HG02588 (cell line): Measurements from ENCODE around the gene ZPR1.
"Not testable (repeated sequence)": the region's sequence is repeated elsewhere in the genome, so short reads cannot be mapped to it uniquely, and the experiment has no call there.

Experiments
- ATAC-seq: cut with Tn5 transposase; IDR thresholded peaks from one replicate; pipeline ENCODE4 v1.9.1; 2021; ENCODE audit warnings: mild to moderate bottlenecking, moderate library complexity; ENCODE audit not compliant: unreplicated experiment

ZPR1 gene

DNA sequence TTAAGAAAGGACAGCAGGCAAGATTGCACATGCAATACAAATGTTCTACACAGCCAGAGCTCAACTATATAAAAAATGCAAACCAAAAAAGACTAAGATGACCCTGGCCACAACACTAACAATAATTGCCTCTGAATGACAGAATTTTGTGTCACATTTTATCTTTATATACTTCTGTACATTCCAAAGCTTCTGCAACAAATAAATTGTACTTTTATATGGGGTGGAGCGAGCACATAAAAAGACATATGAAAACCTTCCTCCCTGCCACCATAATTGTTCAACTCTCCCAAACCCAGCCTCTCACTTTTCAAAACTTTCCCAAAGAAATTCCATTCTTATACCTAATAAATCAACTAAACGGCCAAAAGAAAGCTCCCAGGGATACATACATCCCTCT lies 25.7 kb downstream of the ZPR1 start:
- no peak for ATAC-seq

DNA sequence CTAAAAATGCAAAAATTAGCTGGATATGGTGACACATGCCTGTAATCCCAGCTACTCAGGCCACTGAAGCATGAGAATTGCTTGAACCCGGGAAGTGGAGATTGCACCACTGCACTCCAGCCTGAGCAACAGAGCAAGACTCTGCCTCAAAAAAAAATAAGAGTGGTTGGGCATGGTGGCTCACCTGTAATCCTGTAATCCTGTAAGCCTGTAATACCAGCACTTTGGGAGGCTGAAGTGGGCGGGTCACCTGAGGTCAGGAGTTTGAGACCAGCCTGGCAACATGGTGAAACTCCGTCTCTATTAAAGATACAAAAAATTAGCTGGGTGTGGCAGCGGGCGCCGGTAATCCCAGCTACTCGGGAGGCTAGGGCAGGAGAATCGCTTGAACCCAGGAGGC lies 31.8 kb downstream of the ZPR1 start:
- not testable (repeated sequence) for ATAC-seq

DNA sequence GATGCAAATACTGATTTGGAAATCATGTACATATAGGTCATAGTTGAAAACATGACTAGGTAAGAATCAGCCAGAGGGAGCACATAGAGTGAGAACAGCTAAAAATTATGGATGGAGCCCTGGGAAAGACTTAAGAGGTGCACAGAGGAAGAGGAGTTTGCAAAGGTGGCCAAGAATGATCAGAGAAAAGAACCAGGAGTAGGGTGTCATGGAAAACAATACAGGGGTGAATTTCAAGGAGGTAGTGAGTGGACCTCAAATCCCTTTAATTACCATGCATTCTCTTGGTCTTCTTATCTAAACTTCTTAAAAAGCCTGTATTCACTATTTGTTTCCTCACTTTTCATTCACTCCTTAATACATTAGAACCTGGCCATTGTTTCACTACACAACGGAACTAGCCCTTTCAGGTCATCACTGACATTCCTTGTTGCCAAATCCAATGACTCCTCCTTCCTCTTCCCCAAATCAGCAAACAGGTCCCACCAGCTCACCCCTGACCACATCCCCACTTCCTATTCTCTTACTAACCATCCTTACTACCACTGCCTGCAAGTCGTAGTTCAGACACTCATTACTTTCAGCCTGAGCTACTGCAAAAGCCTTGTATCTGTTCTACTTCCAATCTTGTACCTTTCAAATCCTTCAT lies 37.6 kb downstream of the ZPR1 start:
- ATAC-seq, result no peak

DNA sequence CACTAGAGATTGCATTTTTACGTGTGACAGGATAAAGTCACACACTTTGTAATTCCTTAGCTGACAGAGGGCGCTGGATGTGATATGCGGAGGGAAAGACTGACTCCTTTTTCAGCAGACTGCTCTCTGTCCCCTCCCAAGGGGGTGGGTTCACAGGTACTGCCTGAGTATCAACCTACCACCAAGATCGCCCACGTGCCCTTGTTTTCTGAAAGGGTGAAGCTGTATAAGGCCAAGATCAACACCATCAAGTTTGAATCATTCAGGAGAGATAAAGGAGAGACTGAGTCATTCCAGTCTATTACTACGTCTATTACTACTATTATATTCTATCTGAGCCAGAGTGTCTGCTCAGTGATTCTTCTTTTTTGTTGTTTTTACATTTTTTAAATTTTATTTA lies 45.7 kb downstream of the ZPR1 start:
- no peak for ATAC-seq

DNA sequence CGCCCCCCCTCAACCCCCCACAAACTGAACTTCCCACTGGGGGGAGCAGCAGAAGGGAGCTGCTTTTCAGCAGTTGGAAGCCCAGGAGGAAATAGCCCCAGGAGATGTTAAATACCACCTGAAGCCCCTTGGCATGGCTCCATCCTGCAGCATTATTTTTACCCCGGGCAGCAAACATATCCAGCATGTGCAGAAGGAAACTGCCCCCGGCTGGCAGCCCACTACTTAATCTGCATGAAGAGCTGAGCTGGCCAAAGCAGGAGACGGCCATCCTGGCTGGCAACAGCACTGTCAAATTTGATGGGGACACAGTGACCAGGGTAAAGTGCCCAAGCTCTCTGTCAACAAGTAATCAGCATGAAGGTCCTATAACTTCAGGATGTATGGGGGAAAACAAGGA lies 47.1 kb downstream of the ZPR1 start:
- ATAC-seq, result no peak

DNA sequence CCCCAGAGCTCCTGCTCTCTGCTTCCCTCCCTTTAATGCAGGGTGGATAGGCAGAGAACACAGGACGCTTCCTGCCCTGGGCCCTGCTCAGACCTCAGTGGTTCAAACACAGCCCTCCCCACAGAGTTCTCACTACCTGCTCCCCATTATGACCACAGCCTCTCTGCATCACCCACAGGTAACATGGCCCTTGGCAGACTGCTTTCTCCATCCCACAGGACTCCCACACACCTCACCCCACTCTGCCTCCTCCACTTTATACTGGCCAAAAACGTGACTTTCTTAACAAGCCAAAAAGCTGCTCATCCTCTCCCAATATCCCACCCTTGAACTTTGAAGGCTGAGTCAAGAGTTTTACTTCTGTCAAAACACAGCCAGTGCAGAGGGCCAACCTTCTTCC lies 48.8 kb downstream of the ZPR1 start:
- no peak for ATAC-seq

DNA sequence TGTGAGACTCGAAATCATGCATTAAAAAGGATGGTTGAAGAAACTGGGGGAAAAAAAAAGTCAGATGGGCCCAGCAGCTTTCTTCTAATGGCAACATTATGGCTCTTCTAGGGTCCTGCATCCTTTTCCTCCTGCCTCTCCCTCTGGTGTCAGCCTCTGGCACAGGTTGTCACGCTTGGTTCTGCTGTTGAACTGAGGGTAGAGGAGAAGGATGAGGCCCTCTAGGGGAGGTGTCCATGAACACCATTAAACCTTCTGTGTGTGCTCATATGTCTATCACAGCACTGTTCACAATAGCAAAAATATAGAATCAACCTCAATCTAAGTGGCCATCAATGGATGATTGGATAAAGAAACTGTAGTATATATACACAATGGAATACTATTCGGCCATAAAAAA lies 51.1 kb downstream of the ZPR1 start:
- ATAC-seq, result no peak

DNA sequence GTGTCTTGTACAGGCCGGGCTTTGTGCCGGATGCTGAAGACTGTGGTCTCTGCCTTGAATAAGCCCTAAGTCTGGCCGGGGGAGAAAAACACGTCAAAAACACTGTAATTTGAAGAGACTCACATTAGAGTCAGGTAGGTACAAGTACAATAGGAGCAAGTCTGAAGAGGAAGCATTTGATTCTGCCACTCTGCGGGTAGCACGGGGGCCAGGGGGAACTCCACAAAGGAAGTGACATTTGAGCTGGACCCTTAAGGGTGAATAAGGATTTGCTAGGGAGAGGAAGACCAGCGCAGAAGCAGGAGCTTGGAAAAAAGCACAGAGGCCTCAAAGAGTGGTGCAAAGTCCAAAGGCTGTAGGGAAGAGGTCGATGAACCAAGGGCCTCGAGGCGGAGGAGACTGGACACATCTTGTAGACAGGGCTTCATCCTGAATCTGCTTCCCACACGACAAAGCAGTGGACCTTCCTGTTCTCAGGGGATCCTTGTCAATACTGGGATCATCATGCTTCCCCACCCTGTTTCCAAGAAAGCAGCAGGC lies 53.8 kb downstream of the ZPR1 start:
- no peak for ATAC-seq

DNA sequence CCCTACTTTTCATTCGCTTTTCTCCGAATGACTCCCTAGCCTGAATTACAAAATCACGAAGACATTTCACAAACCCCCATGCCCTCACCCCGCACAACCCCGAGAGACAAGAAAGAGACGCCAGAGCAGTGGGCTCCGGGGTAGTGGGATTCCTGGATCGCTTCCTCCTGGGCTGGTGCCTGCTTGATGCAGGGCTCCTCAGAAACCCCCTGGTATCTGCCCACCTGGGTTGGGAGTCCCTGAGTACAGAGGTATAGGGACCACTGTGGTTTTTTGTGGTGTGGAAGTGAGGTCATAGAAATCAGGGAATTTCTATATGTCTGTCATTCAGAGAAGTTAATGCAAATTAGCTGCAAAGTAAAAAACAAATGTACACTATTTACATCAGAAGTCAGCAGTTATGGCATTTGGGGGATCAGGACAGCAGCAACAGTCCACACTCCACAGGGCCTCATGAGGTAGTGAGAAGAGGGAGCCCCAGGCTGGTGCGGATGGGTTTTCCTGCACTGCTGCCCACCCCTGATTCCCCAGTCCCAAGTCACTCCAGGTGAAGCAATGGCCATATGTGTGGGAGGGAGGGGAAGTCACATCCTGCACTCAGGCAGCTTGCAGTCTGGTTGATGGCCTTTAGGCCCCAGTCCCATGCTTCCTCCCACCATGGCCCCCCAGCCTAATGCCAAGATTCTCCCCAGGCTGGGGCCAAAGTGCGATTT lies 54.6 kb downstream of the ZPR1 start:
- ATAC-seq, result no peak

DNA sequence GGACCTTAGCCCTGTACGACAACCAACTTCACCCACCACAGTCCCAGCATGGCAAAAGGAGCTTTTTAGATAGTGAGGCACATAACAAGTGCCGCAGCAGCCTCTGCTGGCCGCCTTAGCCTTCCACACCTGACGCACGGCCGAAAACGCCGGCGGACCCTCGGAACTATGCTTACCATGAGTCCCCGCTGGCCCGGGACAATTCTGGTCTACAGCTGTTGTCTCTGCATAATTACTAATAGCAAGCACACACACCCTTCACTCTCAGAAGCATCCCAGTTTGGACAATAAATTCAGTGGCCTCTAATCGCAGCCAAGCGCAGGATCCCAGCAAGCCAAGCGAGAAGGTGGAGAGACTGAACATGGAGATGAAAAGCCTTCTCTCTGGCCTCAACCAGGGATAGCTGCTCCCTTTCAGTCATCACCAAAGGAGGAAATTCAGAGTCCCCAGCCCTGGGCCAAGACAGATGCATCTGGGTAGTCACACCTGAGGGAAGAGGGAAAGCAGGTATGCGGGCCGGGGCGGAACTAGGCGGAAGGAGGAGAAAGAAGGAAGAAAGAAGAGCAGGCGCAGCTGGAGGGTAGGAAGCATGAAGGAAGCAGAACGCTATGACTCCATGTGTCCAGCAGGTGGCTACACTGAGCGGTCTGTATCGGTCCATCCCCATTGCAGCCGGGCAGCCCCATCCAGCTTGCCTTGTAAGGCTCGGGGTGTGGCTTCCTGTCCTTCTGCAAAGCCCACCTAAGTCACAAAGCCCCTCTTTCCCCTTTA lies 55.4 kb downstream of the ZPR1 start:
- ATAC-seq, result peak; percentile 73

DNA sequence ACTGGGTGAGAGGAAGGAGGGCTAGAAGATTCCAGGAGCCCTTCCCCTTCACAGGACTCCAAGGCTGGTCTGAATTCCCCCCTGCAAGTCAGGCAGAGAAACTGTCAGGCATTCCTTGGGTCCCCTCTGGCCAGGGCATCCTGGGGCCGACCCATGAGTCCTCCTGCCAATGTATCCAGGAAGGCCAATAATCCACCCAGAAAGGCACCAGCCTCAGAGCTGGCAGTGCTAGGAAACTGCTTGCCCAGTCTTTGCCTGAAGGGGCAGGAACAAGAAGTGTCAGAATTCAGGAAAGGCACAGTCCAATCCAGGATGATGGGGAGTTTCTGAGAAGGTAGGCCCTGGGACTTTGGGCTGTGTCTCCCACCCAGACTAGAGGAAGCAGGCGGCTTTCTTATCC lies 56.0 kb downstream of the ZPR1 start:
- no peak for ATAC-seq

DNA sequence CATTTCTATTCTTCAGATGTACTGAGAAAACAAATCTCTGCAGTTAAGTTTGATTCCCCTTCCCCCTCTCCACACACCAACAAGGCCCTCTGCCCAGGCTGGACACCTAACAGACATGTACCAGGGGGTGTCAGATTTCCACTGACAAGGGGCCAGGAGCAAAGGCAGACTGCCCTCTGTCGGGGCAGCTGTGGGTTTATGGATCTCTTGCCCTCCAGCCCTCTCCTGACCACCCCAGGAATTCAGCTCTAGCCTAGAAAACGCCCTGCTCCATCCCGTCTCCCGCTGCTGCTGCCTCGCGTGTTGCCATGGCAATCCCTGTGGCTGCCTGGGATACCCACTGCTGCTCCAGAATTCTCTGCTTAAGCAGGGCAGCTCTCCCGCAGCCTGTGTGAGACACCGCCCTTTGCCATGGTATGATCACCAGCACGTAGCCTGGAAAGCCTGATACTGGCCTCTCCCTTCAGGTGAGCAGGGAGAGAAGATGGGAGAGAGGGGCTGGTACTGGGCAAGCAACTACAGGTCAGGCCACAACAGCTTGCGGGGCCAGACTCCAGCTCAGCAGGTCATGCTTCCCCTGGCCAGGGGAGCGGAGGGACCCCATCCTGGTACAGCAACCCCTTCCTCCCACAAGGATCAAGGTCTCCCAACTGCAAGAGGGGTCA lies 56.6 kb downstream of the ZPR1 start:
- no peak for ATAC-seq

DNA sequence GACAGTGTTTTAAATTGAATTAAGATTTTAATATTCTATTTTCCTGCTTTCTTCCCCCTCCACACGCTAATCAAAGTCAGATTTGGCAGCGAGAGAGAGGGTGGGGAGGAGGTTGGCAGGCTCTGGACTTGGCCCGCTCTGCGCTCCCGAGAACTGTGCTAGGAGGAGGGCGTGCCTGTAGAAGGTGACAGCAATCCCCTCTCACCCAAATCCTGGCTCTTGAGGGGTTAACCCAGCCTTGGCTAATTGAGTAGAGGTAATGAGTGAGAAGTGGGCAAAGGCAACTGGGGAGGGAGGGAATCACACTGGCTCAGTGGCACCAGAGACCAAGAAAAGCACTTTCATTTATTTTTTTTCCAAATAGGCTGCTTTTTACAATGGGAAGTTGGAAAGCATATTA lies 57.2 kb downstream of the ZPR1 start:
- no peak for ATAC-seq

DNA sequence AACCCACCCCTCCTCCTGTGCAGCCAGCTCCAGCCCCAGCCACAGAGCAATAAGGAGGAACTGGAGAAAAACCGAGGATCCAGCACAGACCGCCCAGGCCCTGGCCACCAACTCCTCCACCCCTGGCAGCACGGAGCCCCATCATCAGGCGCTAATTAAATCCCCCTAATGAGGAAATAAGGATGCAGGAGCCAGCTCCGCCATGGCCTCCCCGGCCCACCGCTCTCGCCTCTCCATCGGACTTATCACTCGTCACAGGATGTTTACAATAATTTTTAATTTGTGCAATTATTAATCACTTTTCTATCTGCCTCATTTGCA lies 57.6 kb downstream of the ZPR1 start:
- ATAC-seq, result no peak

DNA sequence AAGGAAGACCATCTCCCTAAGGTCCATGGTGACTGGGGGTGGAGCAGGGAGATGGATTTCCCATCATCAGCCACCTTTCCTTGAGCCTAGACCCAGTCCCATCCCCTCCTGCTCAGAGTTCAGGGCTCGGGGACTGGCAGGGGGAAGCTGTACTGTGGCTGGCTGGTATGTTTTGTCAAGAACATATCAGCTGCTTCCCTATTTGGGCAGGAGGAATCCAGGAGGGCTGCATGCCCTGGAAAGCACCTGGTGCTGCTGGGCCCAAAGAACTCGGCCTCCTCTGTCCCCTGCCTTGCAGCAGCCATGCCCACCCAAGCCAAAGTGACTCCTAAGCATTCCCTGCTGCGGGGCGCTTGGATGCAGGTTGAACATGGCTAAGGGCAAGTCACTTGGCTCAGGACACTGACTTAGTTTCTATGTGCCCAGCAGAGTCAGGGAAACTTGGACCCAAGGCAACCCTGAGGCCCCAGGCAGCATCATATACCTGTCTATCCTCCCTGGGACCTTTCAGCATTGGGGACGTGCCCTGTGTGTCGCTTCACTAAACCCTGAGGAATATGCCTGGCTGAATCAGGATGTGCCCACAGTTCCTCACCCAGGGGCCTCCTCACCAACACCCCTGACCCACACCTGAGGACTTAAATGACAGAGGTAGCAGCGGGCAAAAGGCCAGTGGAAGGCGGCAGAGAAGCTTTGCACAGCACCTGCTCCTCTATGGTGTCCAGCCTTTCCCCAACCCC lies 58.2 kb downstream of the ZPR1 start:
- no peak for ATAC-seq

DNA sequence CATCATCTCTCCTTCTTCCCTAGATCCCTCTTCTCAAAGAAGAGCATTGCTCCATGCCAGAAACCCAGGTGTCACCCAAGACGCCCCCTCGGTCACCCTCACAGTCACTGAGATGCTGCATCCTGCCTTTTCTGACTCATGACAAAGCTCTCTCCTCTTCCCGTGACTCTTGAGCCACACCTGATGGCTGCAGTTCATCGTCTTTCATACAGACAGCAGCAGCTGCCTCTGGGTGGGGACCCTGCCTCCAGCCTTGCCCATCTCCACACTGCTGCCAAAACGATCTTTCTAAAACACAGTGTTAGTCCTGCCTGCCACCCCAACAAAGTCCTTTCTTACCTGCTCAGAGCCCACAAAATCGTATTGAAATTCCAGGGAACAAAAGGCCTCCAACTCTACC lies 59.8 kb downstream of the ZPR1 start:
- ATAC-seq, result no peak

DNA sequence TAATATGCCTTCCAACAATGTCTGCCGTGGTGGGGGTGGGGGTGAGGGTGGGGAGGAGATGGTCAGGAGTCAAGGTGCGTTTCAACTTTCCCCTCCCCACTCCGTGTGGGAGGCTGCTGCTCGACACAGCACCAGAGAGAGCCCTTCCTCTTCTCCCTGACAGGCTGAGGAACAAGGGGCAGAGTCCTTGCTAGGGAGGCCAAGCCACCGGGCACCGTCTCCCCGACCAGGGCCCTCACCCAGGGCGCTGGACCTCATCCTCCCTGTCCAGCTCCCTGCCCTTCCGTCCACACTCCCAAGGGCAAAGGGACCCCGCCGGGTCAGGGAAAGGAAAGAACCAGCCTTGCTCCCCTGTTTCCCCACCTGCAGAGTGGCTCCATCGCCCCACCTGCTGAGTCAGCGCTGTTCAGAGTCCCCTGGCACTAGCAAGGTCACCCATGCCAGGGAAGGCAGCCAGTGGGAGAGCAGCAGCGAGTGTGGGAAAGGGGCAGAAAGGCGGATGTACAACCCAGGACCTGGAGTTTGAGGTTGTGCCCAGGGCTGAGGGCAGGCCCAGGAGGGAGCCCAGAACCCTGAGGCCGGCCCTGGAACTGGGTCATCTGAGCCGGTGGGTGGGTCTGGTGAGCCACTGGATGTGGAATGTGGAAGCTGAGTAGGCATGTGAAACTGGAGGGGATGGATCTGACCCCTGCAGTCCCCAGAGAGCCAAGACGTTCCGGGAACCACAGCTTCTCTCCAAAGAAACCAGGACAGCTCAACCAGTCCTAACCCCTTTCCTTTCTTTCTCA lies 62.2 kb downstream of the ZPR1 start:
- no peak for ATAC-seq

DNA sequence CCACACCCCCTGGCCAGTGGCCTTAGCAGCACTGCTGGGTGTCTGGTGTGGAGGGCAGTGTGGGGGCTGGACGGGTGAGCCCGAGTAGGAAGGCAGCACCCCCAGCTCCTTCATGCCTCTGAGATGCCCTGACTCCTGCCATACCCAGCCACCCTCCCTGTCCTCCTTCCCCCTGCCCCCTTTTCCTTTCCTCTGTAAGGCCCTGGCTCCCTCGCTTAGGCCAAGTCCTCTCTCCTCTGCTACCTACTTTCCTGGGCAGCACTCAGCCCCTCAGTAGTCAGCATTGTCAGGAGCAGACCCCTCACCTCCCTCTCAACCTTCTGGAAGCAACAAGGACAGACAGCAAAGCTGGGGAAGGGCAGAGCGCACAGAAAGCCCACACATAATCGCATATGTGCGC lies 63.0 kb downstream of the ZPR1 start:
- no peak for ATAC-seq
